ENCODE results near the gene LRRC46.

DNA sequence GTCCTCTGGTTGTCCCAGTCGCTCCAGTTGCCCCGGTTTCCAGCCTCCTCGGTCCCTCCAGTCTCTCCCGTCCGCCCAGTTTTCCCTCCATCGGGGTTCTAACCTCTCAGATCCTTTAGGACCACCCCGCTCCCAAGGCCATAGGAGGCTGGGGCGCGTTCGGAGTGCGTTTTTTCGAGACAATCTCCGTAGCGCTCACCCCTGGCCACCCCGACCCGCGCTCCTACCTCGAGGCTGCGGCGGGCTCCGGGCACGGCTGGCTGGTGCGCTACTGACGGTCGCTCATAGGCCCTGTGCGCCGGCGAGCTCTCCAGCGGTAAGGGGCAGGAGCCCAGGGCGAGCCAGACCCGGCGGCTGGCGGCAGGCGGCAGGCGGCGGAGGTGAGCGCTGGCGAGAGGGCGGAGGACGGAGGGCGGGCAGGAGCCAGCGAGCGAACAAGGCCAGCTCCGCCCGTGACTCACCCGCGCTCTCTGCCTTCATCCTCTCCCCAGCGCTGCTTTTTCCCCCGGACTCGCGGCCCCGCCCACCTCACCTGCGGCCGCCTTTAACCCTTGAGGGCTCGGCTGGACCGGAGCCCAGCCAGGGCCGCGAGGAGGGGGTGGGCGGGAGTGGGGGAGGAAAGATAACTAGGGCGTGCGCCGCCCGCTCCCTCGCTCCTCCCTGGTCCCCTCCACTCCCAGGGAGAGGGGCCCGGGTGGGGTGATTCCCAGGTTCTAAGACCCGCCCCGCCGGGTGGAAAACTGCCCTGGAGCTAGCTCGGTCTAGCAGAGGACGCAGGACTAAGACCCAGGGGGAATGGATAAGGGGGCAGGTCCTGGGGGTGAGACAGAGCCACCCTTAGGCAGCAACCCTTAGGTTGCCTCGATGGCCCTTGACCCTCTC is 19.5 kb downstream of the LRRC46 start, which contains the start of gene SP6:
- TF ChIP-seq, protein P1, sequence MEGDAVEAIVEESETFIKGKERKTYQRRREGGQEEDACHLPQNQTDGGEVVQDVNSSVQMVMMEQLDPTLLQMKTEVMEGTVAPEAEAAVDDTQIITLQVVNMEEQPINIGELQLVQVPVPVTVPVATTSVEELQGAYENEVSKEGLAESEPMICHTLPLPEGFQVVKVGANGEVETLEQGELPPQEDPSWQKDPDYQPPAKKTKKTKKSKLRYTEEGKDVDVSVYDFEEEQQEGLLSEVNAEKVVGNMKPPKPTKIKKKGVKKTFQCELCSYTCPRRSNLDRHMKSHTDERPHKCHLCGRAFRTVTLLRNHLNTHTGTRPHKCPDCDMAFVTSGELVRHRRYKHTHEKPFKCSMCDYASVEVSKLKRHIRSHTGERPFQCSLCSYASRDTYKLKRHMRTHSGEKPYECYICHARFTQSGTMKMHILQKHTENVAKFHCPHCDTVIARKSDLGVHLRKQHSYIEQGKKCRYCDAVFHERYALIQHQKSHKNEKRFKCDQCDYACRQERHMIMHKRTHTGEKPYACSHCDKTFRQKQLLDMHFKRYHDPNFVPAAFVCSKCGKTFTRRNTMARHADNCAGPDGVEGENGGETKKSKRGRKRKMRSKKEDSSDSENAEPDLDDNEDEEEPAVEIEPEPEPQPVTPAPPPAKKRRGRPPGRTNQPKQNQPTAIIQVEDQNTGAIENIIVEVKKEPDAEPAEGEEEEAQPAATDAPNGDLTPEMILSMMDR (conservative IDR thresholded peaks at IDR 0.05 in 1 of 2, IDR thresholded peaks at IDR 0.05 in 1 of 2; ENCODE audit: extremely low read depth in 1 of 2, insufficient read depth in 1 of 2, low read depth in 1 of 2, low read length in 2 of 2): peak in 1 of 2 donors; percentile 45
- TF ChIP-seq EZH2 (IDR thresholded peaks at IDR 0.05; ENCODE audit: borderline replicate concordance, low read length): no peak

Measured in mammary epithelial cell (primary cell).